IMR-90 (cell line): ENCODE measurements around the gene HIF1A. TPM values are rescaled to one million over a fixed set of nuclear protein-coding genes. Genes with fewer than 3 reads are reported as not detected.

Source experiments
- ATAC-seq: fragments of 200-7000 bp; cut with Tn5 transposase; 2 replicates; pipeline ENCODE4 v1.9.1; 2020; ENCODE audit warnings: low read depth, mild to moderate bottlenecking, moderate library complexity
- BruUV-seq: library from RNA; stranded (reverse); fragments of 400-500 nt; replicated peaks from 2 replicates; lab custom pipeline; 2021; lab: Mats Ljungman, UMichigan
- CTCF ChIA-PET: fragments of 300-600 bp; formaldehyde crosslinking; extraction: SDS; loops from one replicate; lab custom pipeline; 2021; ENCODE audit warnings: antibody characterized with exemption; lab: Yijun Ruan, JAX
- POLR2A ChIA-PET: fragments of 300-600 bp; sonication (Branson Sonifier 250); formaldehyde crosslinking; loops from one replicate; lab custom pipeline; 2022; ENCODE audit warnings: antibody characterized with exemption; ENCODE audit not compliant: unreplicated experiment; lab: Charles Lee
- DNase-seq: peaks from one replicate; pipeline ENCODE4 v3.0.0; 2013
- H2AFZ ChIP-seq: replicated peaks from 2 replicates; pipeline ENCODE3; 2013; ENCODE audit warnings: low read length, mild to moderate bottlenecking; ENCODE audit not compliant: poor library complexity
- H2AK5ac ChIP-seq: 2 replicates; pipeline ENCODE4 v1.6.1; 2013; ENCODE audit warnings: low read depth, low read length, inconsistent platforms
- H2AK9ac ChIP-seq: replicated peaks from 2 replicates; pipeline ENCODE3; 2013; ENCODE audit warnings: mild to moderate bottlenecking, low read depth, low read length, moderate library complexity; ENCODE audit not compliant: poor library complexity
- H2BK120ac ChIP-seq: 2 replicates; pipeline ENCODE4 v1.6.1; 2013; ENCODE audit warnings: low read depth, low read length, inconsistent platforms
- H2BK15ac ChIP-seq: 3 replicates; pipeline ENCODE4 v1.6.1; 2013; ENCODE audit warnings: low read depth, low read length, inconsistent platforms
- H2BK20ac ChIP-seq: 2 replicates; pipeline ENCODE4 v1.6.1; 2013; ENCODE audit warnings: low read depth, mild to moderate bottlenecking, inconsistent platforms, low read length, moderate library complexity
- H2BK5ac ChIP-seq: 2 replicates; pipeline ENCODE4 v1.6.1; 2013; ENCODE audit warnings: mild to moderate bottlenecking, low read depth, low read length, inconsistent platforms; ENCODE audit not compliant: poor library complexity, severe bottlenecking
- H3K14ac ChIP-seq: replicated peaks from 2 replicates; pipeline ENCODE4 v1.6.1; 2013; ENCODE audit warnings: low read depth, low read length, inconsistent platforms
- H3K18ac ChIP-seq: 2 replicates; pipeline ENCODE4 v1.6.1; 2013; ENCODE audit warnings: low read depth, low read length, control low read depth
- H3K23ac ChIP-seq: 2 replicates; pipeline ENCODE4 v1.6.1; 2013; ENCODE audit warnings: low read depth, low read length, inconsistent platforms
- H3K27ac ChIP-seq: 2 replicates; pipeline ENCODE4 v1.5.1; 2013; ENCODE audit warnings: mild to moderate bottlenecking, control low read depth, low read length; ENCODE audit not compliant: insufficient read depth
- H3K27me3 ChIP-seq: 2 replicates; pipeline ENCODE4 v1.6.1; 2013; ENCODE audit warnings: low read length; ENCODE audit not compliant: control insufficient read depth, insufficient read depth
- H3K36me3 ChIP-seq: 2 replicates; pipeline ENCODE4 v1.6.1; 2013; ENCODE audit warnings: low read length, mixed read lengths; ENCODE audit not compliant: control insufficient read depth, insufficient read depth
- H3K4ac ChIP-seq: 2 replicates; pipeline ENCODE4 v1.6.1; 2013; ENCODE audit warnings: low read depth, low read length, inconsistent platforms
- H3K4me1 ChIP-seq: 2 replicates; pipeline ENCODE4 v1.6.1; 2013; ENCODE audit warnings: low read length, mixed read lengths; ENCODE audit not compliant: control insufficient read depth, insufficient read depth
- H3K4me2 ChIP-seq: 2 replicates; pipeline ENCODE4 v1.6.1; 2013; ENCODE audit warnings: low read depth, mild to moderate bottlenecking, control low read depth, low read length, moderate library complexity
- H3K4me3 ChIP-seq: 2 replicates; pipeline ENCODE4 v1.5.1; 2013; ENCODE audit warnings: low read depth, mild to moderate bottlenecking, control low read depth, low read length, moderate library complexity; ENCODE audit not compliant: insufficient read depth
- H3K56ac ChIP-seq: 2 replicates; pipeline ENCODE4 v1.6.1; 2013; ENCODE audit warnings: low read length, inconsistent platforms; ENCODE audit not compliant: insufficient read depth; ENCODE audit errors: extremely low read depth
- H3K79me1 ChIP-seq, 2 experiments: 2 replicates each; pipeline ENCODE4 v1.6.1; 2013; ENCODE audit warnings: low read length in 2 of 2, inconsistent platforms in 1 of 2, low read depth in 1 of 2
- H3K9ac ChIP-seq: 2 replicates; pipeline ENCODE4 v1.6.1; 2013; ENCODE audit warnings: low read depth, low read length, control low read depth
- H3K9me1 ChIP-seq: 2 replicates; pipeline ENCODE4 v1.6.1; 2013; ENCODE audit warnings: low read length, inconsistent platforms; ENCODE audit not compliant: insufficient read depth
- H3K9me3 ChIP-seq: 2 replicates; pipeline ENCODE4 v1.6.1; 2013; ENCODE audit warnings: low read length; ENCODE audit not compliant: control insufficient read depth, insufficient read depth
- H4K20me1 ChIP-seq: 2 replicates; pipeline ENCODE4 v1.6.1; 2013; ENCODE audit warnings: low read length, inconsistent platforms; ENCODE audit not compliant: insufficient read depth
- H4K5ac ChIP-seq: 2 replicates; pipeline ENCODE4 v1.6.1; 2013; ENCODE audit warnings: mild to moderate bottlenecking, low read depth, low read length, control low read depth
- H4K8ac ChIP-seq, 2 experiments: 2 replicates each; pipeline ENCODE4 v1.6.1; 2013; ENCODE audit warnings: low read depth in 2 of 2, low read length in 2 of 2, control low read depth in 1 of 2, inconsistent platforms in 1 of 2
- H4K91ac ChIP-seq: 2 replicates; pipeline ENCODE4 v1.6.1; 2013; ENCODE audit warnings: low read depth, low read length, inconsistent platforms; ENCODE audit not compliant: insufficient read depth
- BHLHE40 ChIP-seq: fragments of 150-350 bp; IDR thresholded peaks from 2 replicates; pipeline ENCODE4 v1.6.1; 2016; ENCODE audit warnings: mild to moderate bottlenecking, low read depth, low read length
- CHD1 ChIP-seq: IDR thresholded peaks from 2 replicates; pipeline ENCODE4 v1.6.1; 2012; ENCODE audit warnings: low read depth, low read length, improper control_type of control experiment
- MAFK ChIP-seq: IDR thresholded peaks from 2 replicates; pipeline ENCODE4 v1.6.1; 2012; ENCODE audit warnings: low read depth, low read length, improper control_type of control experiment
- MAZ ChIP-seq: IDR thresholded peaks from 2 replicates; pipeline ENCODE4 v1.6.1; 2012; ENCODE audit warnings: low read depth, mild to moderate bottlenecking, low read length, improper control_type of control experiment, moderate library complexity, borderline replicate concordance
- NFE2L2 ChIP-seq: fragments of 150-350 bp; IDR thresholded peaks from 2 replicates; pipeline ENCODE4 v1.6.1; 2016; ENCODE audit warnings: low read depth, mild to moderate bottlenecking, low read length
- RAD21 ChIP-seq: IDR thresholded peaks from 2 replicates; pipeline ENCODE4 v1.6.1; 2012; ENCODE audit warnings: low read length, improper control_type of control experiment
- RFX5 ChIP-seq: IDR thresholded peaks from 2 replicates; pipeline ENCODE4 v1.8.0; 2012; ENCODE audit warnings: low read depth, mild to moderate bottlenecking, low read length, moderate library complexity
- SMC3 ChIP-seq: fragments of 150-350 bp; IDR thresholded peaks from 2 replicates; pipeline ENCODE4 v1.6.1; 2016; ENCODE audit warnings: low read depth, mild to moderate bottlenecking, antibody characterized with exemption, low read length, moderate library complexity
- WGBS, 2 experiments: methylation state at CpG; one replicate each; pipeline versions ENCODE4 v1.1.5 to v1.1.7; 2013; ENCODE audit warnings: missing lambda C conversion rate in 2 of 2; ENCODE audit not compliant: insufficient read length in 1 of 2; ENCODE audit errors: extremely low coverage in 2 of 2; 5-methylcytosine and 5-hydroxymethylcytosine counted together
- dilution Hi-C: fragments of 300-500 bp; cut with HindIII; formaldehyde crosslinking; loops from one replicate; pipeline ENCODE4 v1.14.3; 2018; ENCODE audit warnings: low sequenced_read_pairs; ENCODE audit not compliant: unreplicated experiment
- in situ Hi-C: fragments of 300-500 bp; cut with MboI; formaldehyde crosslinking; loops from 3 replicates; pipeline ENCODE4 v1.14.3; 2019; ENCODE audit warnings: low sequenced_read_pairs, inconsistent platforms, mixed read lengths
- intact Hi-C: fragments of 100-400 bp; cut with micrococcal nuclease; formaldehyde crosslinking; loops from 2 replicates; pipeline ENCODE4 v1.10.0; 2022
- polyA plus RNA-seq, 3 experiments: library from polyadenylated mRNA; depleted of rRNA; stranded (reverse); fragments of >200 nt; gene quantifications; 2 replicates each; pipeline ENCODE4 v1.2.3, GENCODE V29; 2012; ENCODE audit warnings: low replicate concordance in 1 of 3
- total RNA-seq: library from RNA; depleted of rRNA; stranded (reverse); fragments of >200 nt; gene quantifications from 2 replicates; pipeline ENCODE4 v1.2.3, GENCODE V29; 2012
- TF ChIP-seq, protein P1 (sequence below): fragments of 150-350 bp; IDR thresholded peaks from 2 replicates; pipeline ENCODE4 v1.6.1; 2016; ENCODE audit warnings: low read depth, mild to moderate bottlenecking, low read length, moderate library complexity, borderline replicate concordance
- TF ChIP-seq, protein P2 (sequence below): fragments of 150-350 bp; IDR thresholded peaks from 2 replicates; pipeline ENCODE4 v1.6.1; 2017; ENCODE audit warnings: mild to moderate bottlenecking, antibody characterized with exemption, low read length, low read depth

The HIF1A gene
- total and polyA plus RNA-seq, 2 of the 4 experiments (the other 2 are of a cell fraction): 128 to 301 TPM

DNA sequence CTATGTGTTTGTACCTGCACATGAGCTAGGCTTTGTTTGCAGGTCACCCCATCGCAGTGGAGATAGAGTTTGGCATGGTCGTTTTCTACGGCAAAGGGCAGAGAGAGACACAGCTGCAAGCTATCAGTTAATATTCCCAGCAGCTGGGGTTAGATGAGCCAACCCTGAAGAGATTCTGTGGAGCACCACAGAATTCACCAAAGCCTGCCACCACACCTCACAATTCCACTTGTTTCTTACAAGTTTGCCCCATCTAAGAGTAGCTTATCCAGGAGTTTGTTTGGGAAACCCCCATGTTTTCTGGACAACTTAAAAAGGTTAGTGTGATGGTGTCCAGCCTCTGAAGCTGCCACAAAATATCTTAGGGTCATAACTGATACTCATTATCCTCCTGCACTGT, 20.0 kb upstream of the HIF1A start:
- no peaks in the 10 kb centered on the region for H3K79me1 ChIP-seq
- no peaks in the 10 kb centered on the region for H3K27me3 ChIP-seq
- no peaks in the 10 kb centered on the region for H3K9me3 ChIP-seq
- ChIA-PET CTCF (no interaction called here), POLR2A (no interaction called here)
- H3K4me2 ChIP-seq: no peak overlapping the region
- no peak overlapping the region for H3K14ac ChIP-seq
- H2BK5ac ChIP-seq: no peak overlapping the region
- TF ChIP-seq NFE2L2 (no peak), RAD21 (no peak), BHLHE40 (no peak), RFX5 (no peak), MAFK (no peak), CHD1 (no peak), SMC3 (no peak), MAZ (no peak)
- TF ChIP-seq, protein P1, sequence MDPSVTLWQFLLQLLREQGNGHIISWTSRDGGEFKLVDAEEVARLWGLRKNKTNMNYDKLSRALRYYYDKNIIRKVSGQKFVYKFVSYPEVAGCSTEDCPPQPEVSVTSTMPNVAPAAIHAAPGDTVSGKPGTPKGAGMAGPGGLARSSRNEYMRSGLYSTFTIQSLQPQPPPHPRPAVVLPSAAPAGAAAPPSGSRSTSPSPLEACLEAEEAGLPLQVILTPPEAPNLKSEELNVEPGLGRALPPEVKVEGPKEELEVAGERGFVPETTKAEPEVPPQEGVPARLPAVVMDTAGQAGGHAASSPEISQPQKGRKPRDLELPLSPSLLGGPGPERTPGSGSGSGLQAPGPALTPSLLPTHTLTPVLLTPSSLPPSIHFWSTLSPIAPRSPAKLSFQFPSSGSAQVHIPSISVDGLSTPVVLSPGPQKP: no peak
- TF ChIP-seq, protein P2, sequence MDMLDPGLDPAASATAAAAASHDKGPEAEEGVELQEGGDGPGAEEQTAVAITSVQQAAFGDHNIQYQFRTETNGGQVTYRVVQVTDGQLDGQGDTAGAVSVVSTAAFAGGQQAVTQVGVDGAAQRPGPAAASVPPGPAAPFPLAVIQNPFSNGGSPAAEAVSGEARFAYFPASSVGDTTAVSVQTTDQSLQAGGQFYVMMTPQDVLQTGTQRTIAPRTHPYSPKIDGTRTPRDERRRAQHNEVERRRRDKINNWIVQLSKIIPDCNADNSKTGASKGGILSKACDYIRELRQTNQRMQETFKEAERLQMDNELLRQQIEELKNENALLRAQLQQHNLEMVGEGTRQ: no peak
- DNase-seq: no peak
- no peak overlapping the region for H4K91ac ChIP-seq
- no peaks in the 10 kb centered on the region for H3K9me1 ChIP-seq
- no peak overlapping the region for H2AK9ac ChIP-seq
- no peak overlapping the region for H3K27ac ChIP-seq
- H3K56ac ChIP-seq: no peak overlapping the region
- H2BK20ac ChIP-seq: no peak overlapping the region
- dilution Hi-C loops: no loop called here
- no peak overlapping the region for H3K23ac ChIP-seq
- no peak overlapping the region for H3K9ac ChIP-seq
- H4K5ac ChIP-seq: no peak overlapping the region
- H3K36me3 ChIP-seq: no peaks in the 10 kb centered on the region
- H4K8ac ChIP-seq: no peak overlapping the region
- intact Hi-C loops: no loop called here
- H3K4me3 ChIP-seq: no peak overlapping the region
- no TSS peak for BruUV-seq
- no peak for ATAC-seq
- H2AK5ac ChIP-seq: no peak overlapping the region
- in situ Hi-C loops: no loop called here
- H3K18ac ChIP-seq: no peak overlapping the region
- peaks cover 3% of the 10 kb centered on the region; the same call in 1 of the 2 replicates for H3K4me1 ChIP-seq
- no peak overlapping the region for H2BK120ac ChIP-seq
- H3K4ac ChIP-seq: no peak overlapping the region
- H2BK15ac ChIP-seq: no peak overlapping the region
- no peaks in the 10 kb centered on the region for H4K20me1 ChIP-seq
- no peak overlapping the region for H2AFZ ChIP-seq
- WGBS, 2 experiments: no CpG with 5 or more reads among the region's 3 CpGs
